Caki2 (cell line): ENCODE data around the gene UFD1. TPM values are rescaled to one million over a fixed set of nuclear protein-coding genes. Genes with fewer than 3 reads are reported as not detected.
"Not testable (repeated sequence)": the region's sequence is repeated elsewhere in the genome, so short reads cannot be mapped to it uniquely, and the experiment has no call there.

ENCODE experiments used
- DNase-seq: peaks from one replicate; pipeline ENCODE4 v3.0.0-alpha.2; 2015; ENCODE audit warnings: low read depth
- in situ Hi-C: cut with HindIII; loops from 2 replicates; pipeline ENCODE4 v1.10.0; 2016; ENCODE audit warnings: low sequenced_read_pairs, low pct_unique_long_range_greater_than_20kb, mixed read lengths
- total RNA-seq: library from RNA; depleted of rRNA; stranded (reverse); fragments of >200 nt; shearing (Covaris generic); gene quantifications from 2 replicates; pipeline ENCODE4 v1.2.3, GENCODE V29; 2014; ENCODE audit warnings: low replicate concordance

UFD1 gene
- total RNA-seq, 1 experiment from 2014 or later = 106 TPM

- in situ Hi-C loops = no loop called here
Measured at GRCh38 chr22:19443544-19444211, 35.3 kb downstream of the UFD1 start.

GRCh38 chr22:19442166-19442565 lies 36.8 kb downstream of the UFD1 start:
- in situ Hi-C loops = no loop called here
- DNase-seq = no peak

More at GRCh38 chr22:19443544-19444211, 35.3 kb downstream of the UFD1 start:
- DNase-seq = no peak

DNA sequence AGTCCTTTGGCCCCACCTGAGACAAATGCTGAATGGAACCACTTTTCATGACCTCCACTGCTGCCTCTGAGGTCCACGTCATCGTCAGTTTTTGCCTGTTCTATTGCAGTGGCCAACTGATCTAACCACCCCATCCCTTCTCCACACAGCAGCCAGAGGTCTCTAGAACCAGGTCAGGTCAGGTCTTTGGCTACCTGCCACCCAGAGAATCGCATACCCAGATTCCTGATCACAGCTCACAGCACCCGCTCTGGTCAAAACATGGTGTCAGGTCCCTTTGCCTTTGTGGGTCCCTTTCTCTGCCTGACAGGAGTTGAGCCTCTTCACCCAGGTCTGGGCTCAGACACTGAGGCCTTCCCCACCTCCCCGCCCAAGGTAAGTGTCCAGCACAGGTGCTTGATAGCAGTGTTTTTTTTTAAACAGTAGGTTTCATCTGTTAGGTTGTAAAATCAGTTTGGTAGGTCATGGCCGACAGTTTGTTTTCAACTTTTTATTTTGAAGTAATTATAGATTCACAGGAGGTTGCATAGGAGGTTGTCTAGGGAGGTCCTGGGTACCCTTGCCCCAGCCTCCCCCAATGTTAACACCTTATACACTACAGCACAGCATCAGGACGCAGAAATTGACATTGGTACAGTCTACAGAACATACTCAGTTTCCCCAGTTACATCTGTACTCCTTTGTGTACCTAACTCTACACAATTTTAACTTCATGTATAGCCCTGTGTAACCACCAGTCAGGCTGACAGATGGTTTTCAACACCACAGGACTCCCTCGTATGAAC lies 38.4 kb downstream of the UFD1 start:
- in situ Hi-C loops = no loop called here

GRCh38 chr22:19438298-19438697 lies 40.7 kb downstream of the UFD1 start:
- in situ Hi-C loops = no loop called here
- no peak for DNase-seq

More for the DNA sequence above, 38.4 kb downstream of the UFD1 start:
- DNase-seq = no peak

GRCh38 chr22:19436444-19437161 lies 42.4 kb downstream of the UFD1 start:
- DNase-seq, in situ Hi-C loops: not testable (repeated sequence)

GRCh38 chr22:19434829-19435580 lies 44.0 kb downstream of the UFD1 start:
- DNase-seq = no peak
- in situ Hi-C loops = no loop called here

- in situ Hi-C loops = no loop called here
Measured at GRCh38 chr22:19434401-19434800, 44.6 kb downstream of the UFD1 start.

GRCh38 chr22:19432133-19432851 lies 46.7 kb downstream of the UFD1 start, which contains the start of gene MRPL40:
Gene MRPL40, plus strand, starts transcription at chr22:19432545. Its CDS starts 10 bp downstream, at chr22:19432555.
- peak; percentile 96 for DNase-seq
- in situ Hi-C loops = no loop called here

More at GRCh38 chr22:19434401-19434800, 44.6 kb downstream of the UFD1 start:
- DNase-seq = no peak

DNA sequence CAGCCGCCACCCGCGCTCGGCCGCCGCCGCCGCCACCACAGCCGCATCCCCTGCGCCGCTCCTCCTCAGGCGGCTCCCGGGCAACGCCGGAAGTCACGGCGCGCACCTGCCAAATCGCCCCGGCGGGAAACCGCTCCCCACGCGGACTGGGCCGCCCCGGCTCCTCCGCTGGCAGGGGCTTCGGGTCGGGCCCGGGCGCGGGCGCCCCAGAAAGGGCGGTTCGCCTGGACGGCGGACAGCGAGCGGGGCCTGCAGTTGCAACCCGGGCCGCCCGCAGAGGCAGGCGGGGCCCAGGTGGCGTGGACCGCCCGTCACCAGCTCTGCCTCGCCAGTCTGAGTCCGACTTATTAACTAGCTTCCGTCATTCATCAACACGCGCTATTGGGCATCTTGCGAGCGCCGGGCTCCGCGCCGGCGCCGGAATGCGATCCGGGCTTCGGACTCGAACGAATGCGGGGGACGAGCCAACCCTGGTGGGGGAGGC lies 47.3 kb downstream of the UFD1 start, which contains the start of gene HIRA:
Gene HIRA, minus strand, starts transcription at position 85 of the 484 bp plus-strand sequence. CDS start 257 bp downstream, outside the sequence.
- in situ Hi-C loops = no loop called here
- DNase-seq = peak; percentile 87

DNA sequence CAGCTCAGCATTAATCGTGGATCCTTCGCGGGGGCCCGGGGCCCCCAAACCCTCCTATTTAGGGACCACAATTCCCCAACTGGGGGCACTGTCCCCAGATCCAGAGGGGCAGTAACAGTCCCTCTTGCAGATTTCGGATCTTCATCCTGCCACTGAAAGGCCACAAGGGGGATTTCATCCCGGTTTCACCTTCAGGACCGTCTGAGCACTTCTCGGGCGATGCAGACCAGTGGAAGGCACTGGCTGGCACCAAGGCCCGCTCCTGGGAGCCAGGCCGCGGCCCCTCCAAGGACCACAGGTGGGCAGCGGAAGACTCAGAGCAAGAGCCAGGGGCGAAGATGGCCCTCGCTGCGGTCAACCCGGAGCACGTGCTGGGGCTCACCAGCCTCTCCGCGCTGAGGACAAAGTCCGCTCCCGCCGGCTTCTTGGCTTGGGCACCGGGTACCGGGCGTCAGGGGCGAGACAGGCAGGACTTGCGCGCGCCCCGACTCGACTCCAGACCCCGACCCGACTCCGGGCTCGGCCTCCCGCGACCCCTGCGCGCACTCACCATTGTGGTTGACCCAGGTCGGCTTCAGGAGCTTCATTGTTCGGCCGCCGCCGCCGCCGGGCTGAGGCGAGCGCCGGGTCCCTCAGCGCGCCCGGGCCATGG lies 48.0 kb downstream of the UFD1 start:
- in situ Hi-C loops = no loop called here
- peak; percentile 51 for DNase-seq

DNA sequence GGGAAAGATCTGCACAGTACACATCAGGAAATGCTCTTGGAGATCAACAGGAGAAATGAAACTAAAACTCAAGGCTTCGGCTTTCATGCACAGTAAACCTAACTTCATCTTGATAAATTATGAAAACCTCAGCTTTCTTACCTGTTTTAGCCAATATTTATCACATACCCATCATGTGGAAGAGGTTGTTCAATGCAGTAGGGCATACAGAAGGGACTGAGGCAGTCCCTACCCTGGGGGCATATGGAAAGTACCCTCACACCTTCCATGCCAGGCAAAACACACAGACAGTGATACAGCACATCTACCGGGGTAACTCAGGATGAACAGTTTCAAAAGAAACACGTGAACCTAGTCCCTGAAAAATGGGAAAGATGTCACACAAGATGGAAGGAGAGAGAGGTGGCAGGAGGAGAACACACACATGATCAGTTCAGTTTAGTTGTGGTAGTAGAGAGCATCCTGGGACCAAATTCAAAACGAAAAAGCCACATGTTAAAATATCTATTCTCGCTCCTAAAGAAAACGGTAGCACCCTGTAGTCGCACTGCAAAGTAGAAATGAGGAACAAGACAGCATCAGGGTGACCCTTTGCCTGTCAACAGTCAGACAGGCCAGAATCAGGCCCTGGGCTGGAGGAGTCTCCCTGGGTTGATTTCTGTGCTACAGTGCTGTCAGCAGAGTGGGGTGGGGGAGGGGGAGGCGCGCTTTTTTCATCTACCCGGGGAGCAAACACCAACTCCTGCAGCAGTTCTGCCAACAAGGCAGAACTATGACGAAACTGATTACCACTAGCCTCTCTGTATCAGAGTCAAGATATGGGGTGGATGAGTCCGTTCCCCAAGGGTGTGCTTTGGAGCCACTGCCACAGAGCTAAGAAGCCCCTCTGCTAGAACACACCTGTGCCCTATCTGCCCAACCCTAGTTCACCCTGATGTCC lies 48.8 kb downstream of the UFD1 start:
- in situ Hi-C loops = no loop called here
- DNase-seq = peak; percentile 32

- in situ Hi-C loops = no loop called here
- no peak for DNase-seq
Measured at GRCh38 chr22:19424186-19424500, 54.9 kb downstream of the UFD1 start.

DNA sequence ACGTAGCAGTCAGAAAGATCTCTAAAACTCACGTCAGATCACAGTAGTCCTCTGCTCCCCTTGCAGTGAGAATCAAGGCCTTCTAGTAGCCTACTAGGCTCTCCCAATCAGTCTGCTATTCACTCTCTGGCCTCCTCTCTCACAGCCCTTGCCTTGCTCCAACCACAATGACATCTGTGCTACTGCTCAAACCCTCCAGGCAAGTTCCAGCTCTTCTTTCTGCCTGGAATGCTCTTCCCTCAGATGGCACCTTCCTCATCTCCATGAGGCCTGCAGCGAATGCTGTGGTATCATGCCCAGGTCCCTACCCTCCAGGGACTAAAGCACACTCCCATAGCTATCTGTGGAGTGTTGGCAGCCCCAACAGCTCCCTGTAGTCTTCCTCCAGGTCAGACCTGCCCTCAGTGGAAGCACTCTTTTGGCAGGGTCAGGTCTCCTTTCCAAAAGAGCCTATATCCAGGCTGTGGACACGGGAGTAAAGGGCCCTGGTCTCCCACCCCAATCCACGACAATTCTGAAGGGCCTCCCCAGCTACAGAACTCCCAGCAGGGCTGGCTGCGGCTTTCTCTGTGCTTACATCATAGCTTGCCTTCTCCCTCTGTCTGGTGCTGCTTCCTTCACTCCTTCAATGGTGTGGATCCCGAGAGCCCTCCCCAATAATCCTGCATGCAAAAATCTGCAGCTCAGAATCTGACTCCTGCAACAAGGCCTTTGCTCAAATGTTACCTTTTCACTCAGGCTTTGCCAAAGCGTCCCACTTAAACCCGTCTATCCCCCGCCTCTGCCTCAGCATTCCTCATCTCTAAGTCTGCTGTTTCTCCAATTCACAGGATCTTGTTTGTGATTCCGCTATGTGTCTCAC lies 56.3 kb downstream of the UFD1 start:
- DNase-seq = no peak
- in situ Hi-C loops = no loop called here

GRCh38 chr22:19420321-19420720 lies 58.7 kb downstream of the UFD1 start:
- no peak for DNase-seq
- in situ Hi-C loops = no loop called here

DNA sequence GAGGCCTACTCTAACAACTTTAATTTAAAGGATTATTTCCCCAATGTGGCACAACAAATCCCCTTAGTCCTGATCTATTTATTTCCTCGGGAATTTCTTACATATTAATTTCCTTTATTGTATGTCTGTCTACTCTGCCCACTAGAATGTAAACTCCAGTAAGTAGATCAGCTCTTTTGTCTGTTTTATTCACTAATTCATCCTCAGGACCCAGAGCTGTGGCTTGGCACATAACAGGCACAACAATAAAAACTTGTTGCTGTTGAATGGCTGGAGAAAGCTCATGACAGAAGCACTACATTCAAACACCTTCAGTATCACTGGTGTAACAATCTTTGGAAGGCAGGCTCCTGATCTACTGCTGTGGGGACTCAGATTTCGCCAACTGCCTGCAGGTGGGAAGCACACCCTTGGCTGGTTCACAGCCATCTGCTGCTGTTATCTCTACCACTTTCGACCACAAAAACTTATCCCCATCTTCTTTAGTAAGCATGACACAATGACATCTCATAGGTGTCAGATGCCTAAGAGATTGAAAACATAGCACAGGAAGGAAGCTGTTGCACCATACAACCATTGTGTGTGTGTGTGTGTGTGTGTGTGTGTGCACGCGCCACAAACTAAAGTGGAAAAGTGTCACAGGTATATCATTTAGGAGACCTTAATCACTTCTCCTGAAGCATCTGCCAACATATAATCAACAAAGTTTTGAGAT lies 59.4 kb downstream of the UFD1 start:
- no peak for DNase-seq
- in situ Hi-C loops = no loop called here
